NCI-H146 treated with DMSO at 0.1 percent for 48 hours (cell line): ENCODE data around the gene ATXN1.
"Not testable (repeated sequence)": the region's sequence is repeated elsewhere in the genome, so short reads cannot be mapped to it uniquely, and the experiment has no call there.

Experiments
- DNase-seq: peaks from one replicate; lab custom pipeline; 2025; ENCODE audit not compliant: unreplicated experiment; lab: John Stamatoyannopoulos, UW

Gene ATXN1

DNA sequence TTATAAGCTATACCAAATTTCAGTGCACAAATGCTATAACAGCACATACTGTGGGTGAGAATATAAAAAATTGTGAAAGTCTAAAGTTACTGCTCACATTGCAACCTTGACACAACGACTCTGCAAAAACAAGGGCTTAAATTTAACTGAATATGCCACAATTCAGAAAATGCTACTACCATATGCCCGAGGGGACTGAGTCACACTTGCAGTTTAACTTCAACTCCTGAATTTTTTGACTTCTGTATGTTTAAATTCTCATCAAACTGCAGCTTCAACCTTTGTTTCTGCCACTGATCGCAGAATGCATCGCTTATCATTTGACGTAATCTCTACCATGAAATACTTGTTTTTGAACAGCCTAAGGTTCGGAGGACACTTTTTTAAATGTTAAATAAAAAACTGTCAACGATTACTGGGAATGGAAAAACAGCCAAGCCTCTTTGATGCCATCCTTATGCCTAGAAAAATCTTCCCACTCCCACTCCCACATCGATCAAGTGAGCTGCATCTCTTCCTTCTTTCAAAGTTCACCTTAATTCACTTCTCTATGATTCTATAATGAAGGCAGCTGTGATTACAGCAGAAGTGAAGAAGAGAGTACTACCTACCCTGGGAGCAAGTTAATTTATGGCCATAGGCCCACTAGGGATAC lies 136.5 kb downstream of the ATXN1 start:
- no peak for DNase-seq

DNA sequence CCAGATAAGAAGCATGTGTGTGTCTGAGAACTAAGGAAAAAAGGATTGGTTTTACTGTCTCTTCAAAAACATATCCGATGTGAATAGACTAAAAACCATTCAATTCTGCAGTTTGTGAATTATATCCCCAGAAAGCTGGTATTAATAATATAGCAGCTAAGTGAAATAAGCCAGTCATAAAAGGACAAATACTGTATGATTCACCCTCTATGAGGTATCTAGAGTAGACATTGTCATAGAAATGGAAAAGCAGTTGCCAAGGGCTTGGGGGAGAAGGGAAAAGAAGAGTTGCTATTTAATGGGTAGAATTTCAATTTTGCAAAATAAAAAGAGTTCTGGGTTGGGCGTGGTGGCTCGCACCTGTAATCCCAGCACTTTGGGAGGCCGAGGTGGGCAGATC lies 137.5 kb downstream of the ATXN1 start:
- no peak for DNase-seq

DNA sequence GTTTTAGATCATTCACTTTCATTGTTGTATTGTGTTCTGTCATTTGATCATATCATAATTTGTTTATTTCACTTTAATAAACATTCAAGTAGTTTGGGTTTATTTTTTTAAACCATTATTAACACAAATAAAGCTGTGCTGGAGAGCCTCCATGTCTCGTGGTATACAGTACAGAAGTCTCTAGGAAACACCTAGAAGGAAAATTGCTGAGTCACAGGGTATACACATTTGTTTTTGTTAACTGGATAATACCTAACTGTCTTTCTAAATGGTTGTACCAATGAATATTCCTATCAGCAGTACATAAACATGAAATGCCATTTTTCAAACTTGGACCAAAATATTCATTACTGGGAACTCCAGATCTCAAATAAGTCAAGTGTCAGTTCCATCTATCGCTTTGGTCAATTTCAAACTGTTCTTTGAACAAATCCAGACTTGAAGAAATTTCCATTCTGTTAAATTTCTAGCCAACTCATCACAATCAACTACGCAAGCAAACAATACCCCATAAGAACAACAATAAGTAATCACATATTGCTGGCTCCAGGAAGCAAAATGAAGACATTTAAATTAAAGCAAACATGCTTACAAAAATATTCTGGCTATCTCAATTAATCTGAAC lies 138.1 kb downstream of the ATXN1 start:
- no peak for DNase-seq

DNA sequence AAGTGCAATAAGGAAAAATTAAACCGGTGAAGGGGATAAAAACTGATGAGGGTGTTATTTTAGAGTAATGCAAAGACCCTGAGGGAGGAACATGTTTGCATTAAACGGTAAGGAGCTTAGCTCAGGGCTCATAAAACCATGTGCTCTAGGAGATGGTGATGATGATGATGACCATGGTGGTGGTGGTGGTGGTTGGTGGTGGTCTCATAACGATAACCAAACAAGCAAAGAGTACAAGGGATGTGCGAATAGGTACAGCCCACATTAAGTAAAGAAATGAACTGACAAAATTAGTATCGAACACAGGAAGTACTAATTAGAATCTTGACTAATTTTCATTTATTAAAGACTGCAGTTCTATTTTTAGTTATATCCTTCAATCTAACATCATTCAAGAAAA lies 139.1 kb downstream of the ATXN1 start:
- DNase-seq = no peak

DNA sequence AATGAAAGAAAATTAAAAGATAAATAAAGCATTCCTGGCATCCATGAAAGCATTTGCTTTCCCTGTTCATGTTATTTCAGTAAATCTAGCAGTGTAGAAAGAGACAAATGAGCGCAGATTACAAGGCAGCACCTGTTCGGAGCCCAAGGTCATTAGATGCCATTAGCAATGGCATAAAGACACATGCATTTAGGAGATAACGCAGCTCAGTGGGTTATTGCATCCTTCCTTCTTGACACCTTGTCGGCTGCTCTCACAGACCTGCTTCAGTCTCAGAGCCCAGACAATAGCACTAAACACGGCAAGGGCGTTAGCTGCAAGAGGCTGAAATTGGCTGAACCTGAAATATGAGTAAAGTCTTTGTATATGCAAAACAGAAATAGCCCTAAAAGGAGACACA lies 140.3 kb downstream of the ATXN1 start:
- peak; percentile 23 for DNase-seq

DNA sequence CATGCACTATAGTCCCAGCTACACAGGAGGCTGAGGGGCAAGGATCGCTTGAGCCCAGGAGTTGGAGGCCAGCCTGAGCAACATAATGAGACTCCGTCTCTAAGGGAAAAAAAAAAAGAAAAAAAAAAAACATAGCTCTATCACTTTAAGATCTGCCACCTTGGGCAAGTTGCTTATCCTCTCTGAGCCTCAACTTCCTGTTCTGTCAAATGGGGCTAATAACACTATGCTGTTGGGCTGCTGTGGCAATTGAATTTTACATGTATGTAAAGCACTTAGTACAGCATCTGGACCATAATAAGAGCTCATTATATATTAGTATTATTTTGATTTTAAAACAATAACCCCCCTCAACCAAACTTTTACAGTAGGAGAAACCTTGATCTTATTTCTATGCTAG lies 141.5 kb downstream of the ATXN1 start:
- no peak for DNase-seq

DNA sequence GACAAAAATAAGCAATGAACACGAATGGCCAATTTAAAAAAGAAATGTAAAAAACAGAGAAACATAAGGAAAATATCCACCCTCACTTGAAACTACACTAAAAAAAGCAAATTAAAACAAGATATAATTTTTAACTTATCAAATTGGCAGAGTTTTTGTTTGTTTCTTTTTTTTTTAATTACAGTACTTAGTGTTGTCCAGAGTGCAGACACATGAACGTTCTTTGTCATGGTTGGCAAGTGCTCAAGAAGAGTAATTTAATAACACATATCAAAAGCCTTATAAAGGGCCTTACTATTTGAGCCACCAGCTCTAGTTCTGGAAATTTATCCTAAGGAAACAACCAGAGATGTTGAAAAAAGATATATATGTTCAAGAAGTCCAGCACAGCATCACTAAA lies 142.3 kb downstream of the ATXN1 start:
- no peak for DNase-seq

DNA sequence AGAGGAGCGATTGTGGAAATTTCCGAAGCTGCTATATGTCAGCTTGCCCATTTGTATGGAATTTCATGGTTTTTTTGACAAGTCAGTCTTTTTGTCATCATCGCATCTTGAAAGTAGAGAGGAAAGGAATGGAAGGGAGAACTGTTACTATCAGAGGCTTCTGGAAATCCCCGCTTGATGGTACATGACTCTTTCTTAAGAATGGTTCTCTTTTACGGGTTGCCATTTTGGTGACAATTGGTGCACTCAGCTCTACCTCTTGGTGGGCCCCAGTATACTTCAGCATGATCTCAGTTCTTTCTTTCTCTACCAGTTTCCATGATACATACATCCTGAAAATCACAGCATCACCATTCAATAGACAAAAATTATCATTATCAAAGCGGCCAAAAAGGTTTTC lies 146.0 kb downstream of the ATXN1 start:
- DNase-seq = not testable (repeated sequence)

DNA sequence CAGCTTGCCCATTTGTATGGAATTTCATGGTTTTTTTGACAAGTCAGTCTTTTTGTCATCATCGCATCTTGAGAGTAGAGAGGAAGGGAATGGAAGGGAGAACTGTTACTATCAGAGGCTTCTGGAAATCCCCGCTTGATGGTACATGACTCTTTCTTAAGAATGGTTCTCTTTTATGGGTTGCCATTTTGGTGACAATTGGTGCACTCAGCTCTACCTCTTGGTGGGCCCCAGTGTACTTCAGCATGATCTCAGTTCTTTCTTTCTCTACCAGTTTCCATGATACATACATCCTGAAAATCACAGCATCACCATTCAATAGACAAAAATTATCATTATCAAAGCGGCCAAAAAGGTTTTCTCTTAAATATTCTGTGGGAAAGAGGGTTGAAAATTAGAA lies 147.1 kb downstream of the ATXN1 start:
- DNase-seq = not testable (repeated sequence)

DNA sequence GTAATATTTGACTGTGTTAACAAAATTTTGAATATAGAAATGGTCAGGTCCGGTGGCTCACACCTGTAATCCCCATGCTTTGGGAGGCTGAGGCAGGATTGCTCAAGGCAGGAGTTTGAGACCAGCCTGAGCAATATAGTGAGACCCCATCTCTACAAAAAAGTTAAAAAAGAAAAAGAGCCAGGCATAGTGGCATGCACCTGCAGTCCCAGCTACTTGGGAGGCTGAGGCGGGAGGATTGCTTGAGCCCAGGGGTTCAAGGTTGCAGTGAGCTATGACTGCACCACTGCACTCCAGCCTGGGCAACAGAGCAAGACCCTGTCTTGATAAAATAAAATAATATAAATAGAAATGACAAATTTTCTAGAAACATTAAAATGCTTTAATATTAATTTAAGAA lies 147.8 kb downstream of the ATXN1 start:
- not testable (repeated sequence) for DNase-seq

DNA sequence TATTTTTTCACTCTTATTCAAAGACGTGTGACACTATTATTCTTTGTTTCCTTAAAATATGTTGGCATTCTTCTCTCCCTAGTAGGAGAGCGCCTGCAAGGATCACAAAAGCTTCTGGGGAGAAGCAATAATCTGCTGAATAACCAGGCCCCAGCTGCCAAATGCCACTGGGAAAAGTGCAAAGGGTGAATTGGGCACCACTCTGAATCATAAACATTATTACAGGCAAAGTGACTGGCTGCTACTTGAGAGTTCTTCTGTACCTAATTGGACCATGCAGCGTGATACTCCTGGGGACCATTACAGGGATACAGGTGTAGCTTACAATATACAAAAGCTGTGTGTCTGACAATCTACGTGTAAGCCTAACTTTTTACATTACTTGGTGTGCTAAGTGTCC lies 152.8 kb downstream of the ATXN1 start:
- DNase-seq = no peak

DNA sequence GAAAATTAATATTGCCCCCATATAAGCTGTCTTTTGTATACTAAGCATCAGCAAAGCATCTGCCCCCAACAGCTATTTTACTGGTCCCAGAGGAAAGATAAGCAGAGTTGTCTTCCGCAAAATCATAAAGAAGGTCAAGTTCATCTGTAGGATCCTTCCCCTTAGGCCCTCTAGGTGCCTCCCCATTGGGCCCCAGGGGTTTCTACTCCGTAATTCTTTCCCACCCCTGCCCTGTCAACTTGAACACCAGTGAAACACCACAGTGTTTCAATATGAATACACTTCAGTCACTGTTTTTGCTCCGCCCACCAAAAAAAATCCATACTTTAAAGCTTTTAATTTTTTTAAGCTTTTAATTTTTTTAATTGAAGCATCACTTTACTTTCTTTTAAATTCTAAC lies 159.2 kb downstream of the ATXN1 start:
- no peak for DNase-seq

DNA sequence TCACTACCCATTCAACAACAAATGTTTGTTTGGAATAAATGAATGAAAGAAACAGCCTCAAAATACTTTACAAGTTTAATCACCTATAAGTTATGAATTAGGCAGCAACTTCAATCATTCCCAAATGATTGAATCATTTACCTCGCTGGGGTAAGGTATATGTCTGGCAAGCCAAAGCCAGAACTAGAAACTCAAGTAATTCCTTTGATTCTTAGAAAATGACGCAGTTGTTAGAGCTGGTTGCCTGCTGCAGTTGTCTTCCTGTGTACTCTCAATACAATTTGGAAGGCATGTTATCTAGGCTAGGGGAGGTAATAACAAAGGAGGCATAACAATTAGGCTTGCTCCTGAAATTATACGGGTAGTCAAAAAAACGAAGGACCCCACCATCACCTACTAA lies 160.6 kb downstream of the ATXN1 start:
- no peak for DNase-seq

DNA sequence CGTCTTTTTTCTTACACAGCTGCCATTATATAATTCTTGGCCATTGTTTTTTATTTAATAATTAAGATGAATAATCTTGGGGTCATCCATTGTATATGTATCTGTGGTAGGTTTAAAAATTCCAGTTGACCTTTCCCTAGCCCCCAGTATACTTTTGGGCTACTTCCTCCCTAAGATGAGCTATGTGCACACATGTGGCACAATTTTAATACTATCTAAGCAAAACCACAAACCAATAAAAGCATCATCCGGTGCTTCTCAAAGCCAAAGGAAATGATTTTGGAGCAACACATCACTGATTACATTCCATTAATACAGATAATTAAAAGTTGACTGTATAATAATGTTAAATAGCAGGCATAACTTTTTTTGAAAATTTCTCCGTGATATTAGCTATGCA lies 161.2 kb downstream of the ATXN1 start:
- no peak for DNase-seq

DNA sequence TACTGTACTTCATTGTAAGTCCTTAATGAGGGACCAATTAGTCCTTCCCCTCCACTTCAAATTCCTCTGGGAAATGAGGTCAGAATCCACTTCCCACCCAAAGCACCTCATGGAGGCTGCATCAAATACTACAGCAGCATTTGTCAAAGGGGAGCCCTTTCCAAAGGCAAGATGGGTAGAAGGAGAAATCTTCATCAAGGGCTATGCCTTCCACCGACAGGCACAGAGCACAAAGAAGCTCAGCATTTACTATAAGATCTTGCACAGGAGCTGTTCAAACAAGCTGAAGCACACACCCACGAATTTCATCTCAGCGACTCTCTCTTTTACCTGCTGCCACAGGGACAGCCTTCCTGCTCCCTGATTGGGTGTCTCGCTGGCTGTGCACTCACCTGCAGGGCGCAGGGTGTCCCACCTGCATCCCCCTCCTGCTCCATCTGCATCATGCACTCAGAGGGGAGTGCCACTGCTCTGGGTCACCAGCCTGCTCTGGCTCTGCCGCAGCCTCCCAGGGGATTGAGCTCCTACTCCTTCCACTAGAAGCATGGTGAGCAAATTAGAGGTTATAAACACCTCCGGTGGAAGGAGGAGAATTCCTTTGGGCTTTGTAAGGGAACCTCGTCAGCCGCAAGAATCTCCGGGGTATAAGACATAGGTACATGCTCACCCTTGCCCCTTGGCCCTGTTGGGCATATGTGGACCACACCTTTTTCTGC lies 164.5 kb downstream of the ATXN1 start:
- DNase-seq = no peak

DNA sequence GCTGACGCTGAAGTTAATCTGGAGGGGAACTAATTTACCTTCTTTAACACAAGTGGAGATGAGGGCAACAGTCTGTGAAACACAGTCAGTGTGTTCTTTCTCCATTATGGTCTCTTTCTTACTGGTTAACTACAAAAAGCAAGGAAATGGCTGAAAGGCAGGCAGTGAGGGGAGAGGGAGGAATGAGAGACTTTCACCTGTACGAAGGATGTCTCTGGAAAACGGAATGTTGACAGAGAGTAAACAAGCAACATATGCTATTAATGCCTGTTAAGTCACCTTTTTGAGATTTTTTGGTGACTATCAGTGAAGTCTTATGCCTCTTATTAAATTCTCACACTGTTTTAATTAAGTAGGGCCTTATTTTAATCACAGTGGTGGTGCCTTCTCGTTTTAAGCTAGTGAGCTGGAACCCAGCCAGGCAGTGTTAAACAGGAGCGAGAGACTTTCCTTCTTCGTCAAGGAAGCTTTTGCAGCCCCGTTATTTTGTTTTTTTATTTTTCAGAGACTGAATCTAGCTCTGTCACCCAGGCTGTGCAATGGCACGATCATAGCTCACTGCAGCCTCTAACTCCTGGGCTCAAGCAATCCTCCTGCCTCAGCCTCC lies 165.6 kb downstream of the ATXN1 start:
- no peak for DNase-seq

DNA sequence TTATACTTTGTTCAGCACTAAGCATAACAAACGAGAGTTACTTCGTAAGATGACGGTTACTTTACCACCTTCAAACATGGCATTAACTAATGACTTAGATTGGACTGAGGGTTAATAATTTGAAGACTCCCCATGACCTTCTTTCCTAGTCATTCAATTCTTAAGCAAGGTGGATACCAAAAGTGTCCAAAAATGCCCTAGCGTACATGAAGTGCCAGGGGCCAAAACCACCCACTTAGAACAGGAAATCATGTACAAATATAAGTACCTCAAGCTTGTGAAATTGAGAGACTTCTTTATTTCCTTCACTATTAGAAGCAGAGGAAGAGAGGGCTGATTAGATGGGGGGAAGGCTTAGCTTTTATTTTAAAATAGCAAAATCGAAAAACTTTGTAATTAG lies 166.4 kb downstream of the ATXN1 start:
- DNase-seq = no peak

DNA sequence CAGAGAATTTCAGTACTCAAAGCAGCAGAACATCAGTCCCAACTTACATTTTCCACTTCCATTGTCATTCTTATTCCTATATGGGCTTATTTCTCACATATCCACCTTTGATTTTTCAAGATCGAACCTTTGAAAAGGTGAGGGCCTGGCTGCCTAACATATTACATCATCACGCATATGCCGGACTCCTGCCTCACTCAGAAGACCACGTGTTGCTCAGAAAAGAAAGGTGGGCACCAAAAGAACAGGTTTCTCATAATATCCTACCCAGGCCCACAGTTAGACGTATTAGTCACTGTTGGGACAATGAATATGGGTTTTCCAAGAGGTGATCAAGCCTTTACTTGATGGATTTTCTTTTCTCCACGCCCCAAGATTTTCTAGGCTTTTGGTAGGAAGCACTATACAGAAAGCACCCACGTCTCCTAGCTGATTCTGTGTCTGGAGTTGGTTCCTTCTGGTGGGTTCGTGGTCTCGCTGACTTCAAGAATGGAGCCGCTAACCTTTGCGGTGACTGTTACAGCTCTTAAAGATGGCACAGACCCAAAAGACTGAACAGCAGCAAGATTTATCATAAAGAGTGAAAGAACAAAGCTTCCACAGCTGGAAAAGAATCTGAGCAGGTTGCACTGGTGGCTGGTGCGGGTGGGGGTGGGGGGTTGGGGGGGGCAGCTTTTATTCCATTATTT lies 168.9 kb downstream of the ATXN1 start:
- no peak for DNase-seq

DNA sequence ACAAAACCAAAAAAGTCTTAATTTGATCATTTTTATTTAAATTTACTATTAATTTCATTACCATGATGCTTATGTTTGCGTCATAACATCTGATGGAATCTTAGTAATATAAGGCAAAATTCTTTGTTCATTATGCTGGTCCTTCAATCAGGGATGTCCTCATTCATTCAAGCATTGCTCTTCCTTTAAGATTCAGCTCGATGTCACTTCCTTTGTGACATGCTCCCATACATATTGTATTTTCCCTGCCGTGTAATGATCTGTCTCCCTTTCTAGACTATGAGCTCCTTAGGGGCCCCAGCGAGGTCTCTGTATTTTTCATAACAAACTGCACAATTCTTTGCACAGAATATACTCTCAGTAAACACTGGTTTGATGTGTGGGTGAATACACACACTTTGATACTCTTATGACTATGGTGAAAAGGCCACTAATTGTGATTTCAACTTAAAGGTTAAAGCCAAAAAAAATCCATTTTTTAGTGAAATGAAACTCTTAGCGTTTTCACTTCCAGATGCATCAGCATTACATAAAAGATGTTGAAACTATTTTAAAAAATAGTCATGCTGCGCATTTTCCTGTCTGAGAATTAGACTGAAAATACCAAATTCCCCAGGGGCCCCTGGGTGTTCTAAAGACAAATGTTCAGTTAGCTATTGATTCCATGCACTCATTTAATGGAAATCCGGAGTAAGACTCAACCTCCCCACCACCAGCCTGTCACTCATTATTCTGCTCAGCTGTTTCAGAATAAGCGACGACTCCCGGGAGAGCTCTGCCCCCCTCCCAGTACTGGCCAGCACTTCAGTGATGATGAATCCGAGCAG lies 169.7 kb downstream of the ATXN1 start:
- DNase-seq = no peak

DNA sequence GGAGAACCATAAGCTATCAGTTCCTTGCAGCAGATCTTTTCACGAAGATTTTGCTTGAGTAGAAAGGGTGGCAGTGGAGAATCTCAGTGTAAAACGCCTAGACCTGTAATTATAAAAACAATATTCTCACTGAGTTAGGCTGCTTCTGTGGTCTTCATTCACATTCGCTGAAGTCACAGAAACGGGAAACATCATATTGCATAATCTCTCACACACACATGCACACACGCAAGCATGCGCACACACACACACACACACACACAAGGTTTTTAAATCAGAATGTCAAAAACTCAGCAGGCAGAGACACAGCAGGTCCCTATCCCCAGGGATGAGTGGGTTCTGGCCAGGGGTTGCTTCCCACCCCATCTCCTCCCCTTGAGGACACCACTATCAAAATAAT lies 175.5 kb downstream of the ATXN1 start:
- DNase-seq = no peak
